SIG-M5 (cell line): Measurements from ENCODE around the gene SRSF2.
"Not testable (repeated sequence)": the region's sequence is repeated elsewhere in the genome, so short reads cannot be mapped to it uniquely, and the experiment has no call there.

Source experiments
- DNase-seq: peaks from one replicate; lab custom pipeline; 2025; lab: John Stamatoyannopoulos, UW

SRSF2 gene

GRCh38 chr17:76738468-76738850 lies 1.3 kb upstream of the SRSF2 start:
- DNase-seq: no peak

DNA sequence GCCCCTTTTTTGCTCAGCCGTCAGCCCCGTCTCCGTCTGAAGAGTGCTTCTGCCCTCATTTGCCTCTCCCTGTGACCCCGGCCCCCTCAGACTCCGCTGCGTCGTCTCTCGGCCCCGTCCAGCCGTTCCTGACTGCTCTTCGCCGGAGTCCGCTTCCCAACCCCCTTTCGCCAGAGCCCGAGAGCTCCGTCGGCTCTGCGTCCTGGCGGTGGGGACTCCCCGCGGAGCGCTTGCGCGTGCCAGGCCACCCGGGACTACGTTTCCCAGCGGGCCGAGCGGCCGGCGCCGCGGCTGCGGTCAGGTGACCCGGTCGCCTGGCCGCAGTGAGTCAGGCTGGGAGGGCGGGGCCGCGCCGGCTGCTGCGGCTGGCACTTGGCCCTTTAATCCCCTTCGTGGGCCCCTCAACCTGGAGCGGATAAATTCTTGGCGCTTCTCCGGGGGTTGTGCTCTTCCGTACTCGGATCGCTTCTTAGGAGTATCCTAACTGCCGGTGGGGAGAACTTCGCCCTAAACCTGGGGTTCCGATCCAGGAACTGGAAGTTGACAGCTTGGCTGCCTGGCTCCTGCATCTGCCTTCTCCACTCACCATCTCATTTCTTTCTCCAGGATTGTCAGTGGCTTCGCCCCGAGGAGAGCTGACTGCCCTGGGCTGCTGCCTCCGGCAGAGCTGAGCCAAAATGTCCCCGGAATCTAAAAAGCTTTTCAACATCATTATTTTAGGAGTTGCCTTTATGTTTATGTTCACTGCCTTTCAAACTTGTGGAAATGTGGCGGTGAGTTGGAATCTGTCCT lies 741 bp upstream of the SRSF2 start, which contains the start of gene MFSD11:
TSS of gene MFSD11 (plus strand) at position 444 of the 792 bp plus-strand sequence. CDS start at position 678, 234 bp downstream.
- DNase-seq: no peak

GRCh38 chr17:76736349-76737081 lies 616 bp downstream of the SRSF2 start:
- DNase-seq: no peak

- no peak for DNase-seq
These were observed 1.4 kb downstream of the SRSF2 start for GRCh38 chr17:76735586-76736348.

DNA sequence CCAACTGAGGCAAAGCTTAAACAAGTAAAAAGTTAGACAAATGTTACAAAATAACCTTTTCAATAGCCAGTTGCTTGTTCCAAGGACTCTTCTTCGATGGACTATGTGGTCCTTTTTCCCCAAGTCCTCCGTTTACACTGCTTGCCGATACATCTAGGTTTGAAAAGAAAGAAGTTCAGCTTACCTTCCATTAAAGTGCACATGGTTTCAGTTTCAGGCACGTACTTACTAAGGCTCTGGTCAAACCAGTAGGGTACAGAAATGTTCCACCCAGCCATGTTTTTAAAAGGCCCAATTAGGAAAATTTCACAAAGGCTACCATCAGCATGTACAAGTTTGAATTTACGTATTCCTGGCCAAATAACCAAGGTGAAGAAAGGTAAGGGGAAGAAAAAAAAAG lies 2.1 kb downstream of the SRSF2 start:
- no peak for DNase-seq

DNA sequence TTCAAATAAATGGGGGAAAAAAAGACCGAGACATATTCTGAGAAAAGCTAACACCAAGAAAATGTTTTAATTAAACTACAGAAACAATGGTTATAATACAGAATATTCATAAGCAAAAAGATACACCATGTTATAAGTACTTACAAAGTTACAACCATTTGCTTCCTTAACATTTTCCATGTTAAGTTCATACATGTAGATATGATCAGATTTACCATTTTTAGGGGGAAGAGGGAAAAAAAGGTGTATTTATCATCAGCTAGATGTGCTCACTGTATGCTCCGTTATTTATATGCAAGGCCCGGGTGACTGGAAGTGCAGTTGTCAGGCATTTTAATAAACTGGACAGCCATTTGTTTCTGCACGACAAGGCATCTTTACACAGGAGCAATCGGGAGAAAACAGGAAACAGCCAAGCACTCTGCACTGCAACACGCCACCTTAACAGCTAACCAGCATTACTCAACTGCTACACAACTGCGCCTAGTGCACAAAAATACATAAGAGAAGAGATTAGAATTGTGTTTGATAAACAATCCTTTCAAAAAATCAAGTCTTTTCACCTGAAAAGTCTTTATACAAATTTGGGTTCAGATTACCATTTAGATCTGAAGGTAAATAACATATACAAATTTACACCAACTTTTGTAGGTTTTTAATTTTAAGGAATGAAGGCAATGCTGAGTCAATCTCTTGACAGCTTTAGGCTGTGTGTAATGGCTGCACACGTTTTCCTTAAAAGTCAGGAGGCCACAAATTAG lies 2.9 kb downstream of the SRSF2 start:
- DNase-seq: peak; percentile 50

- no peak for DNase-seq
These were observed 3.5 kb downstream of the SRSF2 start for GRCh38 chr17:76733618-76733957.

GRCh38 chr17:76732734-76733617 lies 4.2 kb downstream of the SRSF2 start:
- no peak for DNase-seq

DNA sequence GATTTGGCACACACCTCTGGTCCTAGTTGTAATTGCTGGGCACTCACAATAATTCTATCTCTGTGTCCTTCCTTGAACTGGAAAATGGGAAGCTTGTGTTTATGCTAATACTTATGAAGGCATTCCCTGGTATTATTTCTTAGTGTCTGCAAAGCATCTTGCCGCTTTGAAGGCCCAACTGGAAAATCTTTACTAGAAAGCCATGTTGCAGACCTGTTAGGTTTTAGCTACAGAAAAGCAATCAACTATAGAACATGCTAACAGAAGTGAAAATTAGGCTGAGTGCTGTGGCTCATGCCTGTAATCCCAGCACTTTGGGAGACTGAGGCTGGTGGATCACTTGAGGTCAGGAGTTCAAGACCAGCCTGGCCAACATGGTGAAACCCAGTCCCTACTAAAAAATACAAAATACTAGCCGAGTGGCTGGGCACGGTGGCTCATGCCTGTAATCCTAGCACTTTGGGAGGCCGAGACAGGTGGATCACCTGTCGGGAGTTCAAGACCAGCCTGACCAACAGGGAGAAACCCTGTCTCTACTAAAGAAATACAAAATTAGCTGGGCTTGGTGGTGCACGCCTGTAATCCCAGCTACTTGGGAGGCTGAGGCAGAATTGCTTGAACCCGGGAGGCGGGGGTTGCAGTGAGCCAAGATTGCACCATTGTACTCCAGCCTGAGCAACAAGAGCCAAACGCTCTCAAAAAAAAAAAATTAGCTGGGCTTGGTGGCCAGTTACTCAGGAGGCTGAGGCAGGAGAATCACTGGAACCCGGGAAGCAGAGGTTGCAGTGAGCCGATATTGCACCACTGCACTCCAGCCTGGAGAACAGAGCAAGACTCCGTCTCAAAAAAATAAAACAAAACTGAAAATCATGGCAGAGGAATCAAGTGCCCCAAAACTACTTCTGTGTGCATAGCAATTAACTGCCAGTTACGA lies 5.1 kb downstream of the SRSF2 start:
- DNase-seq: not testable (repeated sequence)

DNA sequence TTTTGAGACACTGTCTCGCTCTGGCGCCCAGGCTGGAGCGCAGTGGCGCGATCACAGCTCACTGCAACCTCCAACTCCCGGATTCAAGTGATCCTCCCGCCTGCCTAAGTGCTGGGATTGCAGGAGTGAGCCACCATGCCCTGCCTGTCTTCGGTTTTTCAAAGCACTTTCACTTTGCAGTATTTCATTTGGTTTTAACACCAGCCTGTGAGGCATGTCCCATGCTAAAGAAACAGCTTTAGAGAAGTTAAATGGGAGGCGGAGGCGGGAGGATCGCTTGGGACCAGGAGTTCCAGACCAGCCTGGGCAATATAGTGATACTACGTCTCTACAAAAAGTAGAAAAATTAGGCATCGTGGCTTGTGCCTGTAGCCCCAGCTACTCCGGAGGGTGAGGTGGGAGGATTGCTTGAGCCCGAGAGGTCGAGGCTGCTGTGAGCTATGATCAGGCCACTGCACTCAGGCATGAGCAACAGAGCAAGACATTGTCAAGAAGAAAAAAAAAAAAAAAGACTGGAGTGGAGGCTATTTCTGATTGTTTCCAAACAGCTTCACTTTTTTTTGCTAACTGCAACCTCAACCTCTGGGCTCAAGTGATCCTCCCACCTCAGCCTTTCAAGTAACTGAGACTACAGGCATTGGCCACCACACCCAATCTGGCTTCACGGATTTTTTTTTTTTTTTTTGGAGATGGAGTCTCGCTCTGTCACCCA lies 9.2 kb downstream of the SRSF2 start:
- DNase-seq: no peak

GRCh38 chr17:76726776-76727718 lies 10.1 kb downstream of the SRSF2 start, which contains the start of gene METTL23:
Gene METTL23, plus strand, starts transcription at chr17:76726839. Its CDS starts 2,872 bp downstream, at chr17:76729711.
- no peak for DNase-seq

- DNase-seq: peak; percentile 89
These were observed 10.8 kb downstream of the SRSF2 start, which contains the start of gene JMJD6 for GRCh38 chr17:76726231-76726775. Gene JMJD6, minus strand, starts transcription at chr17:76726606. Its CDS starts 131 bp downstream, at chr17:76726475.

GRCh38 chr17:76725580-76726230 lies 11.4 kb downstream of the SRSF2 start:
- no peak for DNase-seq

- no peak for DNase-seq
These were observed 13.3 kb downstream of the SRSF2 start for GRCh38 chr17:76723812-76724211.

DNA sequence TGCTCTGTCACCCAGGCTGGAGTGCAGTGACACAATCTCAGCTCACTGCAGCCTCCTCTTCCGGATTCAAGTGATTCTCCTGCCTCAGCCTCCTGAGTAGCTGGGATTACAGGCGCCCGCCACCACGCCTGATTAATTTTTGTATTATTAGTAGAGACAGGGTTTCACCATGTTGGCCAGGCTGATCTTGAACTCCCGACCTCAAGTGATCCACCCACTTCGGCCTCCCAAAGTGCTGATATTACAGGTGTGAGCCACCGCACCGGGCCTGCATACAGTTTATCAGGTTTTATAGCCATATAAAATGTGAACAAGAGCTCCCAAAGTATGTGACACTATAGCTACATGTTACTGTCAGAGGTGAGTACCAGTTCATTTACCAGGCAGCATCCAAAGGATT lies 14.2 kb downstream of the SRSF2 start:
- DNase-seq: not testable (repeated sequence)

GRCh38 chr17:76722279-76722678 lies 14.9 kb downstream of the SRSF2 start:
- DNase-seq: no peak

DNA sequence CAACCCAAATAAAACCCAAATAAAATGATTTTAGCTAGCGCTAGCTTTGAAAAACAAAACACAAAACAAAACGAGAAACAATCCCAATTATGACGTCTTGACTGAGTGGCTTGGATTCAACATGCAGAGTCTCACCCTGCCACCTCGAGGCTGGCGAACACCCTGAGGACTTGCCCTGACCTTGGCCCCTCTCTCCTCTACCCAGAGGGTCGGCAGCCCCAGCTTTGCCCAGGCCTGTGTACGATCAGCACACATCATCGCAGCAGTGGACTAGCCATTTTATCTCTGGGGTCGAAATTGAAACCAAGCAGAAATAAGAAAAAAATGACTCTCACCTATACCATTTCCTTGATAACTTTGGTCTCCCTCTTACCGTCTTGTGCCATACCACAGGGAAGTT lies 15.7 kb downstream of the SRSF2 start:
- no peak for DNase-seq
